Measurements from ENCODE around the gene SNURF.
"Not testable (repeated sequence)": the region's sequence is repeated elsewhere in the genome, so short reads cannot be mapped to it uniquely, and the experiment has no call there.

The SNURF gene

GRCh38 chr15:24966364-24967103 is 11.7 kb downstream of the SNURF start:
- H3K9me3 ChIP-seq (ENCODE audit: control insufficient read depth, insufficient read depth, low read depth, low read length): peaks cover 16% of the 10 kb centered on the region; the same call in 1 of the 2 replicates
- H3K27ac ChIP-seq (ENCODE audit: low read depth, low read length): no peak overlapping the region
- H3K4me1 ChIP-seq (ENCODE audit: control insufficient read depth, insufficient read depth, low read length): 0 out of 2 replicates have a peak, but pooled peaks cover 3% of the 10 kb centered on the region
- H3K27me3 ChIP-seq (ENCODE audit: control insufficient read depth, insufficient read depth, low read length): no peaks in the 10 kb centered on the region
- peaks cover 97% of the 10 kb centered on the region for H3K36me3 ChIP-seq (ENCODE audit: control insufficient read depth, insufficient read depth, low read length)
- no peak overlapping the region for H3K4me3 ChIP-seq (ENCODE audit: low read depth, low read length)
- H3K9ac ChIP-seq (ENCODE audit: low read length): no peak overlapping the region

- Histone ChIP-seq H3K27ac (ENCODE audit: low read depth, low read length) (no peak overlapping the region), H3K27me3 (ENCODE audit: control insufficient read depth, insufficient read depth, low read length) (no peaks in the 10 kb centered on the region), H3K9me3 (ENCODE audit: control insufficient read depth, insufficient read depth, low read depth, low read length) (peaks cover 24% of the 10 kb centered on the region; the same call in 1 of the 2 replicates), H3K4me3 (ENCODE audit: low read depth, low read length) (no peak overlapping the region), H3K36me3 (ENCODE audit: control insufficient read depth, insufficient read depth, low read length) (peaks cover 91% of the 10 kb centered on the region), H3K9ac (ENCODE audit: low read length) (no peak overlapping the region), H3K4me1 (ENCODE audit: control insufficient read depth, insufficient read depth, low read length) (no peaks in the 10 kb centered on the region)
These were observed 16.3 kb downstream of the SNURF start for GRCh38 chr15:24971052-24971451.

- Histone ChIP-seq H3K36me3 (ENCODE audit: control insufficient read depth, insufficient read depth, low read length) (peaks cover 91% of the 10 kb centered on the region), H3K9ac (ENCODE audit: low read length) (no peak overlapping the region), H3K4me3 (ENCODE audit: low read depth, low read length) (no peak overlapping the region), H3K27me3 (ENCODE audit: control insufficient read depth, insufficient read depth, low read length) (no peaks in the 10 kb centered on the region), H3K27ac (ENCODE audit: low read depth, low read length) (no peak overlapping the region), H3K9me3 (ENCODE audit: control insufficient read depth, insufficient read depth, low read depth, low read length) (peaks cover 17% of the 10 kb centered on the region; the same call in 1 of the 2 replicates), H3K4me1 (ENCODE audit: control insufficient read depth, insufficient read depth, low read length) (no peaks in the 10 kb centered on the region)
These were observed 17.0 kb downstream of the SNURF start for GRCh38 chr15:24971772-24972171.

GRCh38 chr15:24972707-24973106 is 17.9 kb downstream of the SNURF start:
- not testable (repeated sequence) for H3K9ac ChIP-seq (ENCODE audit: low read length); H3K27ac ChIP-seq (ENCODE audit: low read depth, low read length); H3K4me3 ChIP-seq (ENCODE audit: low read depth, low read length); H3K27me3 ChIP-seq (ENCODE audit: control insufficient read depth, insufficient read depth, low read length); H3K4me1 ChIP-seq (ENCODE audit: control insufficient read depth, insufficient read depth, low read length)
- Histone ChIP-seq H3K9me3 (ENCODE audit: control insufficient read depth, insufficient read depth, low read depth, low read length) (peaks cover 17% of the 10 kb centered on the region; the same call in 1 of the 2 replicates), H3K36me3 (ENCODE audit: control insufficient read depth, insufficient read depth, low read length) (peaks cover 92% of the 10 kb centered on the region)

GRCh38 chr15:24976932-24977331 is 22.1 kb downstream of the SNURF start:
- peaks cover 93% of the 10 kb centered on the region for H3K36me3 ChIP-seq (ENCODE audit: control insufficient read depth, insufficient read depth, low read length)
- H3K9ac ChIP-seq (ENCODE audit: low read length): no peak overlapping the region
- H3K4me3 ChIP-seq (ENCODE audit: low read depth, low read length): no peak overlapping the region
- H3K9me3 ChIP-seq (ENCODE audit: control insufficient read depth, insufficient read depth, low read depth, low read length): peaks cover 29% of the 10 kb centered on the region; the same call in 1 of the 2 replicates
- H3K27me3 ChIP-seq (ENCODE audit: control insufficient read depth, insufficient read depth, low read length): no peaks in the 10 kb centered on the region
- no peak overlapping the region for H3K27ac ChIP-seq (ENCODE audit: low read depth, low read length)
- no peaks in the 10 kb centered on the region for H3K4me1 ChIP-seq (ENCODE audit: control insufficient read depth, insufficient read depth, low read length)

- no peaks in the 10 kb centered on the region for H3K4me1 ChIP-seq (ENCODE audit: control insufficient read depth, insufficient read depth, low read length)
- no peak overlapping the region for H3K9ac ChIP-seq (ENCODE audit: low read length)
- peaks cover 29% of the 10 kb centered on the region; the same call in 1 of the 2 replicates for H3K9me3 ChIP-seq (ENCODE audit: control insufficient read depth, insufficient read depth, low read depth, low read length)
- H3K36me3 ChIP-seq (ENCODE audit: control insufficient read depth, insufficient read depth, low read length): peaks cover 96% of the 10 kb centered on the region
- H3K27ac ChIP-seq (ENCODE audit: low read depth, low read length): no peak overlapping the region
- H3K27me3 ChIP-seq (ENCODE audit: control insufficient read depth, insufficient read depth, low read length): no peaks in the 10 kb centered on the region
- no peak overlapping the region for H3K4me3 ChIP-seq (ENCODE audit: low read depth, low read length)
These were observed 22.9 kb downstream of the SNURF start for GRCh38 chr15:24977686-24978085.

GRCh38 chr15:24985224-24985623 is 30.4 kb downstream of the SNURF start:
- H3K36me3 ChIP-seq (ENCODE audit: control insufficient read depth, insufficient read depth, low read length): peaks cover 95% of the 10 kb centered on the region
- H3K9me3 ChIP-seq (ENCODE audit: control insufficient read depth, insufficient read depth, low read depth, low read length): peaks cover 17% of the 10 kb centered on the region; the same call in 1 of the 2 replicates

GRCh38 chr15:24986653-24987052 is 31.9 kb downstream of the SNURF start:
- Histone ChIP-seq H3K4me3 (ENCODE audit: low read depth, low read length) (no peak overlapping the region), H3K27ac (ENCODE audit: low read depth, low read length) (no peak overlapping the region), H3K9ac (ENCODE audit: low read length) (no peak overlapping the region), H3K36me3 (ENCODE audit: control insufficient read depth, insufficient read depth, low read length) (peaks cover 95% of the 10 kb centered on the region), H3K27me3 (ENCODE audit: control insufficient read depth, insufficient read depth, low read length) (no peaks in the 10 kb centered on the region), H3K9me3 (ENCODE audit: control insufficient read depth, insufficient read depth, low read depth, low read length) (peaks cover 14% of the 10 kb centered on the region; the same call in 1 of the 2 replicates), H3K4me1 (ENCODE audit: control insufficient read depth, insufficient read depth, low read length) (no peaks in the 10 kb centered on the region)

More at GRCh38 chr15:24985224-24985623, 30.4 kb downstream of the SNURF start:
- Histone ChIP-seq H3K4me3 (ENCODE audit: low read depth, low read length) (no peak overlapping the region), H3K4me1 (ENCODE audit: control insufficient read depth, insufficient read depth, low read length) (no peaks in the 10 kb centered on the region), H3K27ac (ENCODE audit: low read depth, low read length) (no peak overlapping the region), H3K27me3 (ENCODE audit: control insufficient read depth, insufficient read depth, low read length) (no peaks in the 10 kb centered on the region), H3K9ac (ENCODE audit: low read length) (no peak overlapping the region)
